PC-9 (cell line): Measurements from ENCODE around the gene NEB.

ENCODE experiments used
- EZH2 ChIP-seq: fragments of 200-600 bp; sonication (generic); IDR thresholded peaks from 2 replicates; pipeline ENCODE4 v1.8.0; 2017; ENCODE audit warnings: antibody characterized with exemption, low read depth
- TF ChIP-seq, protein P1 (sequence below): fragments of 200-600 bp; sonication (generic); conservative IDR thresholded peaks from 2 replicates; pipeline ENCODE4 v1.6.1; 2017; ENCODE audit warnings: mixed run types, antibody characterized with exemption, mild to moderate bottlenecking, moderate library complexity

DNA sequence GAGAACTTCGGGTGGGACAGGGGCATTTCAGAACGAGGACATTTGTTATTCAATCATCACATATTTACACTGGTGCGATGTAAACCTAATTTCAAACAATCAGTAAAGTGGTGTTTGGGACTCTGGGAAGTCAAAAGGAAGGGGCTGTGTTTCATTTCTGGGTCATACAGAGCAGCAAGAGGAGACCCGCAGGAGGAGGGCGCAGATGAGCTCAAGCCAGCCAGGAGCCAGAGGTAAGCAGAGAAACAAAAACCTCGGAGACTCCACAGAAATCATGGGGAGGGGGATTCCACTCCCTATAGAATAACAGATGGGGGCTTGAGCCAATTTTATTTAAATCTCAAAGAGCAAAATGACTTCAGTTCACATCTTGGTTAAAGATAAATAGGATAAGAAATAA is 55.4 kb downstream of the NEB start:
- TF ChIP-seq, protein P1, sequence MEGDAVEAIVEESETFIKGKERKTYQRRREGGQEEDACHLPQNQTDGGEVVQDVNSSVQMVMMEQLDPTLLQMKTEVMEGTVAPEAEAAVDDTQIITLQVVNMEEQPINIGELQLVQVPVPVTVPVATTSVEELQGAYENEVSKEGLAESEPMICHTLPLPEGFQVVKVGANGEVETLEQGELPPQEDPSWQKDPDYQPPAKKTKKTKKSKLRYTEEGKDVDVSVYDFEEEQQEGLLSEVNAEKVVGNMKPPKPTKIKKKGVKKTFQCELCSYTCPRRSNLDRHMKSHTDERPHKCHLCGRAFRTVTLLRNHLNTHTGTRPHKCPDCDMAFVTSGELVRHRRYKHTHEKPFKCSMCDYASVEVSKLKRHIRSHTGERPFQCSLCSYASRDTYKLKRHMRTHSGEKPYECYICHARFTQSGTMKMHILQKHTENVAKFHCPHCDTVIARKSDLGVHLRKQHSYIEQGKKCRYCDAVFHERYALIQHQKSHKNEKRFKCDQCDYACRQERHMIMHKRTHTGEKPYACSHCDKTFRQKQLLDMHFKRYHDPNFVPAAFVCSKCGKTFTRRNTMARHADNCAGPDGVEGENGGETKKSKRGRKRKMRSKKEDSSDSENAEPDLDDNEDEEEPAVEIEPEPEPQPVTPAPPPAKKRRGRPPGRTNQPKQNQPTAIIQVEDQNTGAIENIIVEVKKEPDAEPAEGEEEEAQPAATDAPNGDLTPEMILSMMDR: no peak
- no peak for TF ChIP-seq EZH2
